Pancreas (tissue), 10 donors: ENCODE data around the gene NXN. TPM values are rescaled to one million over a fixed set of nuclear protein-coding genes. Genes with fewer than 3 reads are reported as not detected.

ENCODE experiments used
- ATAC-seq, 4 donors: fragments of 200-7000 bp; cut with Tn5 transposase; one replicate each; pipeline versions ENCODE4 v1.8.0 to v1.9.1; 2020; ENCODE audit warnings: mild to moderate bottlenecking in 4 of 4, moderate library complexity in 4 of 4
- DNase-seq, 6 donors: peaks; one replicate each; pipeline ENCODE4 v3.0.0-alpha.2; 2020
- FAIRE-seq: peaks from 2 replicates; lab custom pipeline; 2012; peaks lifted over from hg19 to GRCh38; lab: Jason Lieb, UNC
- H3K27ac ChIP-seq, 4 donors: fragments of 200-600 bp; sonication (generic); 1 replicate in 3 of 4; 2 replicates in 1 of 4; pipeline versions ENCODE4 v1.5.0 to v1.8.0; 2020
- H3K27me3 ChIP-seq, 4 donors: fragments of 200-600 bp; one replicate each; pipeline ENCODE4 v1.8.0; 2021
- H3K36me3 ChIP-seq, 3 donors: fragments of 200-600 bp; sonication (generic) in 1 of 3; one replicate each; pipeline versions ENCODE4 v1.5.0 to v1.8.0; 2020 to 2021
- H3K4me1 ChIP-seq, 3 donors: fragments of 200-600 bp; one replicate each; pipeline ENCODE4 v1.8.0; 2021
- H3K4me3 ChIP-seq, 4 donors: fragments of 200-600 bp; sonication (generic) in 2 of 4; one replicate each; pipeline versions ENCODE4 v1.5.0 to v1.8.0; 2020 to 2021
- H3K9me3 ChIP-seq, 4 donors: fragments of 200-600 bp; one replicate each; pipeline ENCODE4 v1.8.0; 2021
- CTCF ChIP-seq, 4 donors: fragments of 200-600 bp; sonication (generic) in 3 of 4; IDR thresholded peaks; one replicate each; pipeline versions ENCODE4 v1.5.0 to v1.8.0; 2021; ENCODE audit warnings: antibody characterized with exemption in 4 of 4
- WGBS, 2 donors: extraction: QIAGEN DNeasy Blood & Tissue Kit; methylation state at CpG; one replicate each; pipeline ENCODE4 v1.1.7; 2013; 5-methylcytosine and 5-hydroxymethylcytosine counted together
- intact Hi-C, 3 donors: fragments of 100-400 bp; cut with DNase I; formaldehyde crosslinking; loops; one replicate each; pipeline versions ENCODE4 v1.11.1 to v1.14.2; 2022
- polyA plus RNA-seq, 2 donors: library from polyadenylated mRNA; stranded (reverse); fragments of 200-250 nt; gene quantifications; one replicate each; pipeline ENCODE4 v1.2.3, GENCODE V29; 2013
- total RNA-seq, 6 donors: library from RNA; stranded (reverse); fragmentation: NEBNext Ultra II Directional in 4 of 6; extraction: Animal tissue kit (Norgen Biotek cat#: 25700) in 4 of 6; gene quantifications; one replicate each; pipeline versions ENCODE4 v1.2.1 to v1.2.4, GENCODE V29; 2021 to 2023
- donor health status: healthy with polysubstance abuse.
- donor health status: DM: no; HTN: no; CAD: no; lungs with moderate emphysema.
- donor health status: DM: no; HTN: no; CAD: no.
- donor health status: control.
- donor health status: control.
- donor health status: Bipolar disorder and iron deficiency.
- donor health status: DM: yes; HTN: yes; CAD: no.
- donor health status: DM: no; HTN: no; CAD: no.
- donor health status: DM: no; HTN: no; CAD: no.
- donor health status: DM: yes; HTN: yes; CAD: no.

NXN gene
- total and polyA plus RNA-seq, 8 donors = 17.4 to 35.0 (median 29.4) TPM

GRCh38 chr17:992933-993332, 13.4 kb upstream of the NXN start:
- Histone ChIP-seq H3K9me3 (no peaks in the 10 kb centered on the region), H3K4me3 (no peak overlapping the region), H3K27ac (no peak overlapping the region), H3K36me3 (no peaks in the 10 kb centered on the region), H3K27me3 (no peaks in the 10 kb centered on the region), H3K4me1 (peaks cover 2 to 5% (median 4%) of the 10 kb centered on the region in 3 donors)
- ATAC-seq (no peak), FAIRE-seq (no peak), DNase-seq (peak in 1 of 6 donors; percentile 32)
- intact Hi-C loops = no loop called here
- WGBS, 2 donors = 58 to 66% methylated on average over 13 of the region's 13 CpGs
- no peak for TF ChIP-seq CTCF (IDR thresholded peaks at IDR 0.05)

- Histone ChIP-seq H3K4me3 (no peak overlapping the region), H3K27me3 (no peaks in the 10 kb centered on the region), H3K9me3 (no peaks in the 10 kb centered on the region), H3K27ac (no peak overlapping the region), H3K36me3 (no peaks in the 10 kb centered on the region), H3K4me1 (no peaks in the 10 kb centered on the region)
- peak in 1 of 6 donors; percentile 2 for DNase-seq
- intact Hi-C loops = loop anchor here in 1 of 3 donors (10.0 kb wide), 1 partner anchor 194 kb away; no protein-coding TSS in a partner anchor
- ATAC-seq = no peak
- 85 to 91% methylated on average over 11 of the region's 11 CpGs for WGBS, 2 donors
- FAIRE-seq = no peak
- TF ChIP-seq CTCF (IDR thresholded peaks at IDR 0.05) = no peak
These were observed 9.0 kb upstream of the NXN start for GRCh38 chr17:988561-988960.

- no peak overlapping the region for H3K27ac ChIP-seq
- no peak for ATAC-seq
- H3K36me3 ChIP-seq = no peaks in the 10 kb centered on the region
- DNase-seq = peak in 1 of 6 donors; percentile 8
- H3K4me1 ChIP-seq = no peaks in the 10 kb centered on the region
- TF ChIP-seq CTCF (IDR thresholded peaks at IDR 0.05) = no peak
- intact Hi-C loops = loop anchor here in 1 of 3 donors (10.0 kb wide), 1 partner anchor 193 kb away; no protein-coding TSS in a partner anchor
- H3K9me3 ChIP-seq = no peaks in the 10 kb centered on the region
- no peaks in the 10 kb centered on the region for H3K27me3 ChIP-seq
- WGBS, 2 donors = 85 to 92% methylated on average over 15 of the region's 15 CpGs
- FAIRE-seq = no peak
- no peak overlapping the region for H3K4me3 ChIP-seq
These were observed 8.4 kb upstream of the NXN start for GRCh38 chr17:987931-988330.

GRCh38 chr17:986322-986929, 6.8 kb upstream of the NXN start:
- Histone ChIP-seq H3K4me1 (no peaks in the 10 kb centered on the region), H3K27ac (no peak overlapping the region), H3K36me3 (no peaks in the 10 kb centered on the region), H3K4me3 (no peak overlapping the region), H3K27me3 (no peaks in the 10 kb centered on the region), H3K9me3 (no peaks in the 10 kb centered on the region)
- no peak for TF ChIP-seq CTCF (IDR thresholded peaks at IDR 0.05)
- WGBS, 2 donors = 85 to 86% methylated on average over 6 of the region's 6 CpGs
- FAIRE-seq (no peak), ATAC-seq (no peak), DNase-seq (peak in 1 of 6 donors; percentile 4)
- intact Hi-C loops = loop anchor here in 1 of 3 donors (10.0 kb wide), 1 partner anchor 192 kb away; no protein-coding TSS in a partner anchor

DNA sequence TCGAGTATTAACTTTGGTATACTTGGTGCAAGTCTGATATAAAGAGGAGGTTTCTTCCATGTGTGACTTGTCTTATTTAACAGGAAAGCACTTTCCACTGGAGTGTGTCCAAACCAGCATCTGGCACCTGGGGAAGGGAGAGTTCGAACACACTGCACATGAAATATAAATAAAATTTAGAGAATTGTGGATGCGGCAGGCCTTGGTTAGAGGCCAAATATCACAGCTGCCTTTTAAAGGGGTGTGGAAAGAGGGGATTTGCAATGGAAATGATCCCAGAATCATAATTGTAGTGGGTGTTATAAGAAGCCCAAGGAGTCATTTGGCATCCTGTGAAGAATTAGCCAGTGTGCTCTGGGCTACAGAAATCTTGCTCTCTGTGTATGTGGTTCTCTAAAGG, 4.3 kb upstream of the NXN start:
- Histone ChIP-seq H3K36me3 (no peaks in the 10 kb centered on the region), H3K4me1 (peaks cover 0 to 2% (median 0%) of the 10 kb centered on the region in 3 donors), H3K4me3 (no peak overlapping the region), H3K27ac (no peak overlapping the region), H3K9me3 (no peaks in the 10 kb centered on the region), H3K27me3 (no peaks in the 10 kb centered on the region)
- intact Hi-C loops = loop anchor here (5.0 to 10.0 kb wide), 2 partner anchors 187 to 189 kb away; no protein-coding TSS in a partner anchor
- no peak for DNase-seq
- no peak for FAIRE-seq
- no peak for TF ChIP-seq CTCF (IDR thresholded peaks at IDR 0.05)
- WGBS, 2 donors = 47 to 57% methylated on average over 3 of the region's 3 CpGs
- no peak for ATAC-seq
